Epithelial cell of proximal tubule (primary cell): ENCODE measurements around the gene ROR2. TPM values are rescaled to one million over a fixed set of nuclear protein-coding genes. Genes with fewer than 3 reads are reported as not detected.

Experiments
- DNase-seq: peaks from one replicate; pipeline ENCODE4 v3.0.0-alpha.2; 2011; ENCODE audit warnings: low read depth
- H3K4me3 ChIP-seq: 2 replicates; pipeline ENCODE4 v1.5.1; 2011; ENCODE audit warnings: low read depth, mild to moderate bottlenecking, low read length
- CTCF ChIP-seq: conservative IDR thresholded peaks from 2 replicates; pipeline ENCODE4 v1.5.1; 2012; ENCODE audit warnings: low read depth, mild to moderate bottlenecking, low read length
- total RNA-seq: library from RNA; depleted of rRNA; stranded (reverse); fragments of >200 nt; gene quantifications from 2 replicates; pipeline ENCODE4 v1.2.3, GENCODE V29; 2015

Gene ROR2
- total RNA-seq, 1 donor from 2014 or later: 3.1 TPM

GRCh38 chr9:91583161-91583875 is 366.7 kb downstream of the ROR2 start:
- H3K4me3 ChIP-seq: no peak overlapping the region
- DNase-seq: no peak
- TF ChIP-seq CTCF: no peak

- no peak for DNase-seq
- no peak overlapping the region for H3K4me3 ChIP-seq
- TF ChIP-seq CTCF: no peak
These were observed 367.8 kb downstream of the ROR2 start for GRCh38 chr9:91582181-91582580.

GRCh38 chr9:91580136-91580535 is 369.9 kb downstream of the ROR2 start:
- TF ChIP-seq CTCF: no peak
- no peak overlapping the region for H3K4me3 ChIP-seq
- DNase-seq: no peak

GRCh38 chr9:91578911-91579310 is 371.1 kb downstream of the ROR2 start:
- no peak overlapping the region for H3K4me3 ChIP-seq
- no peak for TF ChIP-seq CTCF
- no peak for DNase-seq

- H3K4me3 ChIP-seq: no peak overlapping the region
- DNase-seq: no peak
- TF ChIP-seq CTCF: no peak
These were observed 372.4 kb downstream of the ROR2 start for GRCh38 chr9:91577633-91578061.

GRCh38 chr9:91572811-91573210 is 377.2 kb downstream of the ROR2 start:
- no peak for TF ChIP-seq CTCF
- H3K4me3 ChIP-seq: no peak overlapping the region

GRCh38 chr9:91572044-91572443 is 378.0 kb downstream of the ROR2 start:
- DNase-seq: no peak
- H3K4me3 ChIP-seq: no peak overlapping the region
- TF ChIP-seq CTCF: no peak

More at GRCh38 chr9:91572811-91573210, 377.2 kb downstream of the ROR2 start:
- no peak for DNase-seq
